HG03095 (cell line): ENCODE measurements around the gene THAP7.
"Not testable (repeated sequence)": the region's sequence is repeated elsewhere in the genome, so short reads cannot be mapped to it uniquely, and the experiment has no call there.

Experiments
- ATAC-seq: cut with Tn5 transposase; IDR thresholded peaks from one replicate; pipeline ENCODE4 v1.9.1; 2021; ENCODE audit warnings: moderate library complexity; ENCODE audit not compliant: unreplicated experiment

The THAP7 gene, protein sequence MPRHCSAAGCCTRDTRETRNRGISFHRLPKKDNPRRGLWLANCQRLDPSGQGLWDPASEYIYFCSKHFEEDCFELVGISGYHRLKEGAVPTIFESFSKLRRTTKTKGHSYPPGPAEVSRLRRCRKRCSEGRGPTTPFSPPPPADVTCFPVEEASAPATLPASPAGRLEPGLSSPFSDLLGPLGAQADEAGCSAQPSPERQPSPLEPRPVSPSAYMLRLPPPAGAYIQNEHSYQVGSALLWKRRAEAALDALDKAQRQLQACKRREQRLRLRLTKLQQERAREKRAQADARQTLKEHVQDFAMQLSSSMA

DNA sequence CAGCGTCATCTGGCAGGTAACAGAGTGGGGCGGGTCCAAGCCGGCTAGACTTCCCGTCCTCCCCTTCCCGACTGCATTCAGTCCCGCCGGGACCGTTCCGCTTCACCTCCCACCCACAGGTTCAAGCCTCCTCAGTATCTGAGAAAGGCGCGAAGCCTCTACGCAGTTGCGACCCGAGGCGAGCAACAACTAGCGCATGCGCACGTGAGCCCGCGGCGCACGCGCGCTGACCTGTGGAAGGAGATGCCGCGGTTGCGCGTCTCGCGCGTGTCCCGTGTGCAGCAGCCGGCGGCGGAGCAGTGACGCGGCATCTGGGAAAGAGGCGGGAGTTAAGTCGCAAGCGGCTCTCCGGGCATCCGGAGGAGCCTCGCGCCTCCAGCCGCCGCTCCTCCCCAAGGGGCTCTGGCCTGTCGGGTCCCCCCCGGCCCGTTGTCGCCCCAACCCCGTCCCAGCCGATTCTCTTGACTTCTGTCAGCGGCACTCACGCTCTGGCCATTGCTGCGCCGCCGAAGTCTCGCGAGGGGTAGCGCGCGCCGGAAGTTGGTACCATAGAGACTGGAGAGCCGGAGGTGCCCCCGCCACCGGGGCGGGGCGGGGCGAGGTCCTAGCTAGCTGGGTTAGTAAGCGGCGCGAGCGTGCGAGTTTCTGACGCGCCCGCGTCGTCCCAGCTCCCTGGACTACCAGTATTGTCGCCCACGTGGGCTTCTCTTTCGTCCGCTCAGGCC, at the start of gene THAP7:
TSS of gene THAP7 (minus strand) at position 518 of the 725 bp plus-strand sequence. CDS start at position 311, 207 bp downstream.
- ATAC-seq, result peak; percentile 77

- no peak for ATAC-seq
Measured at GRCh38 chr22:21051145-21051830, 49.4 kb upstream of the THAP7 start.

- ATAC-seq, result not testable (repeated sequence)
Measured at GRCh38 chr22:21048965-21049364, 47.0 kb upstream of the THAP7 start.

GRCh38 chr22:21048448-21048847, 46.5 kb upstream of the THAP7 start:
- ATAC-seq, result not testable (repeated sequence)

- no peak for ATAC-seq
Measured at GRCh38 chr22:21047730-21048129, 45.8 kb upstream of the THAP7 start.

DNA sequence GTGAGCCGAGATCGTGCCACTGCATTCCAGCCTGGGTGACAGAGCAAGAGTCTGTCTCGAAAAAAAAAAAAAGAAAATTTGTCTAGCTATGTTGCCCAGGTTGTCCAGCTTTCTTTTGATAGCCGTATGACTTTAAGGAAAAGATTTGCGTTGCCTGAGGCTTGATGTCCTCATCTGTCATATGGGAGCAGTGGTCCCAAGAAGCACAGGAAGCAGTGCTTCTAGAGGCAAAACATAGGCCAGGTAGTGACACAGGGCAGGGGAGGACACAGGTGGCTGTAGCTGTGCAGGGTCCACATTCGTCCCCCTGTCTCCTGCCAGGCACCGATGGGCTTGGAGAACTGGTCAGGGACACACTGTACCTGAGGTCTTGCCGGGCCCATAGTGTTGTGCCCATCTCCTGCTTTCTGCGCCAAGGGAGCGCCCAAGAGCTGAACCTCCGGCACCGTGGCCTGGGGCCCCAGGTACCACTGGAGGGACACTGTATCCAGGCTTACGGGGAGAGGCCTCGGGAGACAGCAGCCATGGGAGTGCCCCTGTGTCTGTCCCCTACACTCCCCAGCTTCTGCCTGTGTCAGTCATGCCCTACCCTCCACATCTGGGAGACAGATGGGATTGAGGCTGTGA, 45.2 kb upstream of the THAP7 start:
- no peak for ATAC-seq

DNA sequence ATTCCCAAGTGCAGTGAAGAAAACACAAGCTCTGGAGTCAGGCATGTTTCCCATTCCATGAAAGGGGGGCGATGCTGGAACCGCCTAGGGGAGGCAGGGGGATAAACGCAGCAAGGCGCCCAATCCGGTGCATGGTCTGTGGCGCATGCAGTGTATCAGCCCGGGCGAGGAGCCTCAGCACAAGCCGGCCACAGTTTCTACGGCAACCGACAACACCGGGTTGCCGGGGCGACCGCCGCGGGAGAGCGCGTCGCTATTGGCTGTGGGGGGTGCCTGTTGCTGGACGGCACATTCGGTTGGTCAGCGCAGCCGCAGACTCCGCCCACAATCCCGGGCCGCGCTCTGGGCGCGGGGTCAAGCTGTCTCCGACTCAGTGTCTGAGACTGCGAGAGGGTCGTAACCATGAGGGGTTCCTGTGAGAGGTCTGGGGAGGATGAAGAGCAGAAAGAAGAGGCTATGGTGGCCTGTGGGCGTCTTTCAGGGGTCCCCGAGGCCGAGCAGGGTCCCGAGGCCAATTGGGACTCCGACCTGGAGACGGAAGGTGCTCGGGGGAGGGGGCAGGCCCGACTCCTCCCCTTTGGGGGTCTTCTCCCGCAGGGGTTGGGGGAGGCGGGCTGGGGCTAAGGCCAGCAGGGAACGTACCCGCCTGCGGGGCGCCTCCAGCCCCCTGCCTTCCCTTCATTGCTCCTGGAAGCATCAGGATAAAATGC, 43.8 kb upstream of the THAP7 start, which contains the start of gene LRRC74B:
TSS of gene LRRC74B (plus strand) at position 362 of the 710 bp plus-strand sequence. CDS start at position 403, 41 bp downstream.
- peak; percentile 78 for ATAC-seq

- ATAC-seq, result no peak
Measured at GRCh38 chr22:21044931-21045584, 43.1 kb upstream of the THAP7 start.

DNA sequence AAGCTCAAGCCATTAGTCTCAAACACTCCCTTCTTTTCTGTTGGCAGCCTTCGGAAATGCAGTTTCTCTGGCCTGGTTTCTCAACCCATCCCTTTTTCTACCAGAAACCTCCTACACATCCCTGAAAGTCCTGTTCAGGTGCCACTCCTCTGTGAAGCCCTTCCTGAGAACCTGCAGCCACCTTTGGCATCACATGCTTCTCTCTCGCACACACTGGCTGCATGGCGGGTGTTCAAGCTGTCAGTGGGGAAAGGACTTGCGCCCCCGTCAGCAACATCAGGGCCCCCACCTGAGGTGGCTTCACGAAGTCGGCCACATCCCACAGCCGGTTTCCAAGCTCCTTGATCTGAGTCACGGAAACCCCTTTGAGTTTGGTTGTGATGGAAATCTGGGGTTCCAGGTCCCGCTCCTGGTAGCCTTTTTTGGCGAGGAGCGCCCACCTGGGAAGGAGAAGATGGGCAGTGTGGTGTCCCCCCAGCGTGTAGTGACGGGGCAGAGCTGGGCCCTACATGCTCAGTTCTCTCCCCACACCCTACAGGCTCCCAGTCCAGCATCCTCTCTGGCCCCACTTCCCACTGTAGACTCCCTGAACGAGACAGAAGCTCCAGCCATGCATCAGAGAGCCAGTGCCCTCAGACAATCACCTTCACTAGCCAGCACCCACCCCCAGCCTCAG, 42.1 kb upstream of the THAP7 start:
- ATAC-seq, result no peak

DNA sequence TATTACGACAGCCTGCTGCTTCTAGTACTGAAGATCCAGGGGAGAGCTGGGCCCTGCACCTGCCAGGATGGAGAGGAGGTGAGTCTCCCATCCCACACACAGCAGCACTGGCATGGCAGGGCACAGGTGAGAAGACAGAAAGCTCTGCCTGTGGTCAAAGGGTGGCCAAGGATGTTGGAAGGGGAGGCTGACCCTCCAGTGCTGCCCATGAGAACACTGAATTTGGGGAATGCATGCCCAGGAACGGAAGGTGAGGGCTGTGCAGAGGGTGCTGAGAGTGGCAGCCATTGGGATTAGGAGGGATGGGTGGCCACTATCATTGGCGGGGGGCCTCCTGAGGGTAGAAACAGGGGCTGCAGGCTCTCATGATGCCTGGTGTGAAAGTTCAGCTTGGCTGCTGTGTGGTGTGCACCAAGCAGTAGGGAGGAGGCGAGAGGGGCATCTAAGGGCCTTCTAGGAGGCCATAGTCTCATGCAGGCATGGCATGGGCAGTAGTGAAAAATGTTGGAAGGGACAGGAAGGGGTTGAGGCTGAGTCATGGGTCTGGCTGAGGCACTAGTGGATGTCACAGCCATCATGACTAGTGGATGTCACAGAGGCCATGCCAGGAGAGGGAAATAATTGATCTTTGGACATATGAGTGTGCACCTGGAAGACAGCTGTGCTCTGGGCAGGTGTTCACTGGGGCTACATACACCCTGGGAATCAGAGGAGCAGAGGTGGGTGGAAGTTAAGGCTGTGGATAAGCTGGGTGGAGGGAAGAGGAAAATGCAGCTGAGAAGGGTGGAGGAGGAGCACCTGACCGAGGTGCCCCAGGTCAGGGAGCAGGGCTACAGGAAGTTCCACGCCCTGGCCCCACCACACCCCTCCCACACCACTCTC, 41.3 kb upstream of the THAP7 start:
- ATAC-seq, result no peak

DNA sequence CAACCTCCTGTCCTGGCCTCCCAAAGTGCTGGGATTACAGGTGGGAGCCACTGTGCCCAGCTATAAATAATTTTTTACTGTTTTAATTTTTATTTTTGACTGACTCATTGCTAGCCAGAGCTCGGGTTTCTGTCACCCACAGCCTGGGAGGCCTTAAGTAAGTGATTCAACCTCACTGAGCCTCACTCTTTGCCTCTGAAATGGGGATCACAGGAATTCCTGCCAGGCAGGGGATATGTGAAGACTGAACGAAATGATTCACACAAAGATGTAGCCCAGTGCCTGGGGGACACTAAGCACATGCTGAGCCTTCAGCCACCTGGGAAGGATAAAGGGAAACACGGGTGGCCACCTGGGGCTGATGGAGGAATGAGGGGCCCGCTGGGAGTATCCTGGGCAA, 40.0 kb upstream of the THAP7 start:
- ATAC-seq, result no peak

GRCh38 chr22:21039158-21039557, 37.2 kb upstream of the THAP7 start:
- not testable (repeated sequence) for ATAC-seq

DNA sequence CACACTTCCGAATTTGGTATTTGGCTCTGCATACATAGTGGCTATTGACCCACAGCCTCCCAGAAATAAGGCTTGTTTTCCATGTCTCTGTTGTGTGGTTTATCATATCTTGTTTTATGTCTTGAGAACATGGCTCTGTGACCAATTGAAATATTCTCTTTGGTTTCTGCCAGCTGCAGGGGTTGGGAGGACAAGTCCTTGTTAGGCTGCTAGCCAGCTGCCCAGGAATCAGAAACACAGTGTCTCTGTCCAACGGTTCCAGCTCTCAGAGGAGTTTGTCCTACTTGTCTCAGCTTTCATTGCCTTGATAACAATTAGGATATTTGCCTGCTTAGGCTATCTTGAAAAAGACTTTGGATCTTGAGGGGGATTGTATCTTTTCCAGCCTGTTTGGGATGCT, 36.5 kb upstream of the THAP7 start:
- no peak for ATAC-seq

DNA sequence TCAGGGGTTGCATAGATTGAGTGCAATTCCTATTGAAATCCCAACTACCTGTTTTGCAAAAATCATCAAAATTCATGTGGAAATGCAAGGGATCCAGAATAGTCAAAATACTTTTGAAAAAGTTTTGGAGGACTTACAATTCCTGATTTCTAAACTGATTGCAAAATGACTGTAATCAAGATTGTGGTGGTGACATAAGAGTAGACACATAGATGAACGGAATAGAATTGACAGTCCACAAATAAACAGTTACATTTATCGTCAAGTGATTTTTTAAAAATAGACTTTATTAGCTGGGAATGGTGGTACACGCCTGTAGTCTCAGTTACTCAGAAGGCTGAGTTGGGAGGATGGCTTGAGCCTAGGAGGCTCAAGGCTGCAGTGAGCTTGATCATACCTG, 33.1 kb upstream of the THAP7 start:
- ATAC-seq, result no peak

- no peak for ATAC-seq
Measured at GRCh38 chr22:21033895-21034294, 32.0 kb upstream of the THAP7 start.

DNA sequence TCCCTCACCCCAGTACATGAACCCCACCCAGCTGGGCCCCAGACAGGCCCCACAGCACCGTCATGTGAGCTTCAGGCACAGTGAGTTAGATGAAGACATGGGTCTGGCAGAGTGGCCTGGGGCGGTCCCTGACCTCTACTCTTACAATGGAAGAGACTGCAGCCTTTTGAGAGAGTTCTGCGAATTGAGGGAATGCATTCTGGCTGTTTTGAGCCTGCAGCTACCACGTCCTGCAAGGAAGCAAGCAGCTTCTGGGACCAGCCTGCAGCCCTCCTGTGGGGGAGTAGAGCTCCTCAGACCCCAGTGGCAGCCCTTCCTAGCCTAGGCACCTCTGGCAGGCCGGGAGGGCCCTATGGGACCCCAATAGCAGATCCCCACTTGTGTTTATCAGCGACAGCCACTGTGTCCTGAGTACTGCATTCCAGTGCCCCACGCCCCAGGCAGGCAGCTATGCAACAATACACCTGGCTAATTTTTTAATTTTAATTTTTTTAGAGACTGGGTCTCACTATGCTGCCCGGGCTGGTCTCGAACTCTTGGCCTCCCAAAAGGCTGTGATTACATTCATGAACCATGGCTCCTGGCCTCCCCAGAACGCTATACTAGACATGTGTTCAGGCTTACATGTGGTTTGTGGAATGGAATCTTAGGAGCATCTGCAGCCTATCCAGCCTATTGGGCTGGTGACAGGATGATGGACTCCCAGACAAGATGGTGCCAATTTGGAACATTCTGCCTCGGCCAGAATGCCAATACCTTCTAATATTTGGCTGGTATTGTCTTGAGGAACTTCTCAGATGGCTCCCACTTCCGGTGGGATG, 31.2 kb upstream of the THAP7 start:
- no peak for ATAC-seq

DNA sequence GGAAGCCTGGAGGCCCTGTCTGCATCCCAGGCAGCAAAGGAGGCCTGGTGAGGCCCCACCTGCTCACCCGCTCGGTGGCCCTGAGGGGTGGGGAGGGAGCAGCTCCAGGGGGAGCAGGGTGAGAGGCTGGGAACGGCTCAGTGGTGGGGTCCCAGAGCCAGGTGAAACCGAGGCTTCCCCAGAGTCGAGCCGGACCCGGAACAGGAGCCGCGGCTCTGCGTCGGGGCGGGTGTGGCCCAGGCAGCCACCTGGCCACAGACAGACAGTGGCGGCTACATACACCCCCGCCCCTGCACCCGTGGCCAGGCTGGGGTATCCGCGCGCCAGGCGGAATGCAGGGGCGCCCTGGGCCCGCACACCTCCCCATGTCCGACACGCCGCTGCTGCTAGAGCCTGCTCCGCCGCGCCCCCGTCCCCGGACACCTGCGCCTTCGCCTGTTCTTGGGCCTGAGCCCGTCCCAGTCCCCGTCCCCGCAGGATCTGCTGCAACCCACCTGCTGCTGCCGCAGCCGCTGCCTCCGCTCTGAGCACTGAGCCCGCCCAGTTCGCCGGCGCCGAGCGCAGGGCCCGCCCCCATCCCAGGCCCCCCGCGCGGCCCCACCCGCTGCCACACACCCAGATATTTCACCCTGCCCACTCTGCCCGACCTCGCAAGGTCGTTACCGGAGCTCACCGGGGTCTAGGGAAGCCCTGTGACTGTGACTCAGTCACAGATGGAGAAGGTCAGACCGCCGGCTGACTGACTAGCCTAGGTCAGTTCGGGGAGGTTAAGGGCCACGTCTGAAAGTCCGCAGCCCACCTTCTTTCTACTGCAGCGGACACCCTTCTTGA, 30.3 kb upstream of the THAP7 start, which contains the start of gene SLC7A4:
TSS of gene SLC7A4 (minus strand) at position 525 of the 831 bp plus-strand sequence. CDS start 749 bp downstream, outside the sequence.
- no peak for ATAC-seq
